MCF 10A (cell line): ENCODE results near the gene KCTD11. TPM values are rescaled to one million over a fixed set of nuclear protein-coding genes. Genes with fewer than 3 reads are reported as not detected.

Experiments used
- BruUV-seq: library from RNA; stranded (reverse); fragments of 400-500 nt; replicated peaks from 2 replicates; lab custom pipeline; 2021; lab: Mats Ljungman, UMichigan
- CTCF ChIA-PET: fragments of 300-600 bp; sonication (Branson Sonifier 250); formaldehyde crosslinking; extraction: SDS; loops from one replicate; lab custom pipeline; 2021; ENCODE audit warnings: antibody characterized with exemption, inconsistent platforms; lab: Yijun Ruan, JAX
- POLR2A ChIA-PET: fragments of 300-600, 350-650 bp; sonication (Branson Sonifier 250); formaldehyde crosslinking; extraction: SDS; loops from one replicate; lab custom pipeline; 2020; ENCODE audit warnings: antibody characterized with exemption, inconsistent platforms; lab: Yijun Ruan, JAX
- DNase-seq: peaks from one replicate; pipeline ENCODE4 v3.0.0-alpha.2; 2018; ENCODE audit not compliant: unreplicated experiment
- H3K27ac Mint-ChIP-seq: one replicate; pipeline ENCODE4 v1.8.0; 2022; ENCODE audit warnings: mild to moderate bottlenecking, low read depth, mixed read lengths; ENCODE audit not compliant: unreplicated experiment
- H3K27me3 Mint-ChIP-seq: one replicate; pipeline ENCODE4 v1.8.0; 2022; ENCODE audit warnings: mixed read lengths; ENCODE audit not compliant: insufficient read depth, unreplicated experiment
- H3K36me3 Mint-ChIP-seq: one replicate; pipeline ENCODE4 v1.8.0; 2022; ENCODE audit warnings: mild to moderate bottlenecking, moderate library complexity, mixed read lengths; ENCODE audit not compliant: insufficient read depth, unreplicated experiment
- H3K4me1 Mint-ChIP-seq: one replicate; pipeline ENCODE4 v1.8.0; 2022; ENCODE audit warnings: mixed read lengths; ENCODE audit not compliant: insufficient read depth, unreplicated experiment
- H3K4me3 Mint-ChIP-seq: one replicate; pipeline ENCODE4 v1.8.0; 2022; ENCODE audit warnings: mild to moderate bottlenecking, moderate library complexity, mixed read lengths; ENCODE audit not compliant: unreplicated experiment
- H3K9me3 Mint-ChIP-seq: one replicate; pipeline ENCODE4 v1.8.0; 2022; ENCODE audit warnings: mixed read lengths; ENCODE audit not compliant: unreplicated experiment
- CTCF ChIP-seq: fragments of 200-600 bp; IDR thresholded peaks from one replicate; pipeline ENCODE4 v1.8.0; 2022; ENCODE audit warnings: antibody characterized with exemption, mild to moderate bottlenecking; ENCODE audit not compliant: unreplicated experiment
- intact Hi-C: fragments of 100-400 bp; cut with micrococcal nuclease; formaldehyde crosslinking; loops from 2 replicates; pipeline ENCODE4 v1.14.1; 2022
- total RNA-seq: library from RNA; stranded (reverse); gene quantifications from 2 replicates; pipeline ENCODE4 v1.2.3, GENCODE V29; 2022

Gene KCTD11
- total RNA-seq, 1 experiment from 2014 or later: 10.1 TPM

GRCh38 chr17:7389924-7390910, 38.3 kb downstream of the KCTD11 start:
- Mint-ChIP-seq H3K27ac (no peak overlapping the region), H3K9me3 (no peaks in the 10 kb centered on the region), H3K4me3 (no peak overlapping the region), H3K27me3 (no peaks in the 10 kb centered on the region), H3K4me1 (peaks cover 5% of the 10 kb centered on the region), H3K36me3 (peaks cover 50% of the 10 kb centered on the region)
- TF ChIP-seq CTCF: no peak
- ChIA-PET CTCF (interaction anchor here (0.5 to 0.8 kb wide), 3 partner anchors 118 to 869 kb away, joined by 3 to 4 read pairs (median 3); no protein-coding TSS in a partner anchor), POLR2A (interaction anchor here (0.6 to 1.2 kb wide), 5 partner anchors 8 to 167 kb away, joined by 3 to 5 read pairs (median 3); partner anchors contain the start of gene TNK1)
- no peak for DNase-seq
- BruUV-seq: TSS peak; percentile 48
- intact Hi-C loops: no loop called here

GRCh38 chr17:7391307-7391706, 39.3 kb downstream of the KCTD11 start:
- Mint-ChIP-seq H3K36me3 (peaks cover 43% of the 10 kb centered on the region), H3K4me3 (no peak overlapping the region), H3K4me1 (peaks cover 6% of the 10 kb centered on the region), H3K27ac (no peak overlapping the region), H3K9me3 (no peaks in the 10 kb centered on the region), H3K27me3 (no peaks in the 10 kb centered on the region)
- ChIA-PET CTCF (no interaction called here), POLR2A (interaction anchor here (0.6 kb wide), 1 partner anchor 9 kb away, joined by 3 read pairs; no protein-coding TSS in a partner anchor)
- BruUV-seq: no TSS peak
- DNase-seq: no peak
- TF ChIP-seq CTCF: no peak
- intact Hi-C loops: no loop called here

GRCh38 chr17:7392696-7393612, 41.0 kb downstream of the KCTD11 start:
- H3K9me3 Mint-ChIP-seq: no peaks in the 10 kb centered on the region
- H3K4me3 Mint-ChIP-seq: peak overlapping the region; percentile 81
- peaks cover 6% of the 10 kb centered on the region for H3K4me1 Mint-ChIP-seq
- no peaks in the 10 kb centered on the region for H3K27me3 Mint-ChIP-seq
- ChIA-PET POLR2A (interaction anchor here (0.7 to 2.4 kb wide), 12 partner anchors 7 to 683 kb away, joined by 3 to 17 read pairs (median 3); partner anchors contain the start of genes TMEM102, TMEM256 and TMEM95), CTCF (interaction anchor here (0.6 to 1.2 kb wide), 3 partner anchors 12 to 296 kb away, joined by 3 to 5 read pairs (median 3); partner anchors contain the start of gene TNK1)
- no TSS peak for BruUV-seq
- DNase-seq: no peak
- peaks cover 39% of the 10 kb centered on the region for H3K36me3 Mint-ChIP-seq
- intact Hi-C loops: no loop called here
- TF ChIP-seq CTCF: no peak
- H3K27ac Mint-ChIP-seq: no peak overlapping the region
